ENCODE results near the gene MYLK4.
"Not testable (repeated sequence)": the region's sequence is repeated elsewhere in the genome, so short reads cannot be mapped to it uniquely, and the experiment has no call there.

MYLK4 gene

GRCh38 chr6:2777249-2777648 lies 26.5 kb upstream of the MYLK4 start:
- DNase-seq: no peak

GRCh38 chr6:2775003-2775402 lies 24.3 kb upstream of the MYLK4 start:
- DNase-seq: no peak

GRCh38 chr6:2773449-2773848 lies 22.7 kb upstream of the MYLK4 start:
- DNase-seq: no peak

GRCh38 chr6:2772840-2773239 lies 22.1 kb upstream of the MYLK4 start:
- no peak for DNase-seq

- no peak for DNase-seq
Measured at GRCh38 chr6:2771079-2771478, 20.4 kb upstream of the MYLK4 start.

GRCh38 chr6:2770171-2770570 lies 19.4 kb upstream of the MYLK4 start:
- no peak for DNase-seq

- no peak for DNase-seq
Measured at GRCh38 chr6:2768696-2769095, 18.0 kb upstream of the MYLK4 start.

GRCh38 chr6:2767657-2768524 lies 17.2 kb upstream of the MYLK4 start:
- no peak for DNase-seq

GRCh38 chr6:2766767-2767656 lies 16.3 kb upstream of the MYLK4 start:
- peak; percentile 25 for DNase-seq

GRCh38 chr6:2765896-2766766 lies 15.4 kb upstream of the MYLK4 start:
- peak; percentile 56 for DNase-seq

- peak; percentile 97 for DNase-seq
Measured at GRCh38 chr6:2765166-2765895, 14.6 kb upstream of the MYLK4 start, which contains the start of gene WRNIP1. WRNIP1 (plus strand) TSS chr6:2765393; CDS start chr6:2765623, 230 bp downstream.

GRCh38 chr6:2764610-2765165 lies 14.0 kb upstream of the MYLK4 start:
- DNase-seq: peak; percentile 88

- DNase-seq: no peak
Measured at GRCh38 chr6:2763876-2764540, 13.3 kb upstream of the MYLK4 start.

GRCh38 chr6:2763345-2763841 lies 12.7 kb upstream of the MYLK4 start:
- no peak for DNase-seq

- not testable (repeated sequence) for DNase-seq
Measured at GRCh38 chr6:2762868-2763267, 12.1 kb upstream of the MYLK4 start.

- DNase-seq: no peak
Measured at GRCh38 chr6:2760882-2761842, 10.4 kb upstream of the MYLK4 start.

- DNase-seq: no peak
Measured at GRCh38 chr6:2758980-2759379, 8.3 kb upstream of the MYLK4 start.

- DNase-seq: no peak
Measured at GRCh38 chr6:2756687-2757224, 6.0 kb upstream of the MYLK4 start.

GRCh38 chr6:2756241-2756640 lies 5.5 kb upstream of the MYLK4 start:
- DNase-seq: no peak

Data from NCI-H2171 treated with DMSO at 0.1 percent for 48 hours (cell line).